Pancreas (tissue), 10 donors: ENCODE results near the gene ADSS2. TPM values are rescaled to one million over a fixed set of nuclear protein-coding genes. Genes with fewer than 3 reads are reported as not detected.

Source experiments
- ATAC-seq, 4 donors: fragments of 200-7000 bp; cut with Tn5 transposase; one replicate each; pipeline versions ENCODE4 v1.8.0 to v1.9.1; 2020; ENCODE audit warnings: mild to moderate bottlenecking in 4 of 4, moderate library complexity in 4 of 4
- DNase-seq, 6 donors: peaks; one replicate each; pipeline ENCODE4 v3.0.0-alpha.2; 2020
- FAIRE-seq: peaks from 2 replicates; lab custom pipeline; 2012; peaks lifted over from hg19 to GRCh38; lab: Jason Lieb, UNC
- H3K27ac ChIP-seq, 4 donors: fragments of 200-600 bp; sonication (generic); 1 replicate in 3 of 4; 2 replicates in 1 of 4; pipeline versions ENCODE4 v1.5.0 to v1.8.0; 2020
- H3K27me3 ChIP-seq, 4 donors: fragments of 200-600 bp; one replicate each; pipeline ENCODE4 v1.8.0; 2021
- H3K36me3 ChIP-seq, 3 donors: fragments of 200-600 bp; sonication (generic) in 1 of 3; one replicate each; pipeline versions ENCODE4 v1.5.0 to v1.8.0; 2020 to 2021
- H3K4me1 ChIP-seq, 3 donors: fragments of 200-600 bp; one replicate each; pipeline ENCODE4 v1.8.0; 2021
- H3K4me3 ChIP-seq, 4 donors: fragments of 200-600 bp; sonication (generic) in 2 of 4; one replicate each; pipeline versions ENCODE4 v1.5.0 to v1.8.0; 2020 to 2021
- H3K9me3 ChIP-seq, 4 donors: fragments of 200-600 bp; one replicate each; pipeline ENCODE4 v1.8.0; 2021
- WGBS, 2 donors: extraction: QIAGEN DNeasy Blood & Tissue Kit; methylation state at CpG; one replicate each; pipeline ENCODE4 v1.1.7; 2013; 5-methylcytosine and 5-hydroxymethylcytosine counted together
- intact Hi-C, 3 donors: fragments of 100-400 bp; cut with DNase I; formaldehyde crosslinking; loops; one replicate each; pipeline versions ENCODE4 v1.11.1 to v1.14.2; 2022
- polyA plus RNA-seq, 2 donors: library from polyadenylated mRNA; stranded (reverse); fragments of 200-250 nt; gene quantifications; one replicate each; pipeline ENCODE4 v1.2.3, GENCODE V29; 2013
- total RNA-seq, 6 donors: library from RNA; stranded (reverse); fragmentation: NEBNext Ultra II Directional in 4 of 6; extraction: Animal tissue kit (Norgen Biotek cat#: 25700) in 4 of 6; gene quantifications; one replicate each; pipeline versions ENCODE4 v1.2.1 to v1.2.4, GENCODE V29; 2021 to 2023
- TF ChIP-seq, protein P1 (sequence below), 4 donors: fragments of 200-600 bp; sonication (generic) in 3 of 4; IDR thresholded peaks; one replicate each; pipeline versions ENCODE4 v1.5.0 to v1.8.0; 2021; ENCODE audit warnings: antibody characterized with exemption in 4 of 4
- donor health status: healthy with polysubstance abuse.
- donor health status: DM: no; HTN: no; CAD: no; lungs with moderate emphysema.
- donor health status: DM: no; HTN: no; CAD: no.
- donor health status: control.
- donor health status: control.
- donor health status: Bipolar disorder and iron deficiency.
- donor health status: DM: yes; HTN: yes; CAD: no.
- donor health status: DM: no; HTN: no; CAD: no.
- donor health status: DM: no; HTN: no; CAD: no.
- donor health status: DM: yes; HTN: yes; CAD: no.

The ADSS2 gene
- total and polyA plus RNA-seq, 8 donors: 8.6 to 21.9 (median 14.5) TPM

DNA sequence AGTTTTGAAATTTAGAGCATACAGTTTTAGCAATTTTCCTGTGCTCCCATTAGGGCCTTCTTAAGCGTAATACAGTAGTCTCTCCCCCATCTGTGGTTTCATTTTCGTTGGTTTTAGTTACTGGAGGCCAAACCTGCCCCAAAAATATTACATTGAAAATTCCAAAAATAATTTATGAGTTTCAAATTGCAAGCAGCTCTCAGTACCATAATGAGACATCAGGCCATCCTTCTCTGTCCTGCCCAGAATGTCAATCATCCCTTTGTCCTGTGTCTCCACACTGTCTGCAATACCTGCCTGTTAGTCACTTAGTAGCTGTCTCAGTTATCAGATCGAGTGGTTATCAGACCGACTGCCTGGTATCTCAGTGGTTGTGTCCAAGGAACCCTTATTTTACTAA is 45.4 kb downstream of the ADSS2 start:
- Histone ChIP-seq H3K4me3 (no peak overlapping the region), H3K27me3 (no peaks in the 10 kb centered on the region), H3K36me3 (peaks cover 0 to 18% (median 0%) of the 10 kb centered on the region in 3 donors), H3K4me1 (no peaks in the 10 kb centered on the region), H3K9me3 (no peaks in the 10 kb centered on the region), H3K27ac (no peak overlapping the region)
- FAIRE-seq: no peak
- no peak for ATAC-seq
- TF ChIP-seq, protein P1, sequence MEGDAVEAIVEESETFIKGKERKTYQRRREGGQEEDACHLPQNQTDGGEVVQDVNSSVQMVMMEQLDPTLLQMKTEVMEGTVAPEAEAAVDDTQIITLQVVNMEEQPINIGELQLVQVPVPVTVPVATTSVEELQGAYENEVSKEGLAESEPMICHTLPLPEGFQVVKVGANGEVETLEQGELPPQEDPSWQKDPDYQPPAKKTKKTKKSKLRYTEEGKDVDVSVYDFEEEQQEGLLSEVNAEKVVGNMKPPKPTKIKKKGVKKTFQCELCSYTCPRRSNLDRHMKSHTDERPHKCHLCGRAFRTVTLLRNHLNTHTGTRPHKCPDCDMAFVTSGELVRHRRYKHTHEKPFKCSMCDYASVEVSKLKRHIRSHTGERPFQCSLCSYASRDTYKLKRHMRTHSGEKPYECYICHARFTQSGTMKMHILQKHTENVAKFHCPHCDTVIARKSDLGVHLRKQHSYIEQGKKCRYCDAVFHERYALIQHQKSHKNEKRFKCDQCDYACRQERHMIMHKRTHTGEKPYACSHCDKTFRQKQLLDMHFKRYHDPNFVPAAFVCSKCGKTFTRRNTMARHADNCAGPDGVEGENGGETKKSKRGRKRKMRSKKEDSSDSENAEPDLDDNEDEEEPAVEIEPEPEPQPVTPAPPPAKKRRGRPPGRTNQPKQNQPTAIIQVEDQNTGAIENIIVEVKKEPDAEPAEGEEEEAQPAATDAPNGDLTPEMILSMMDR (IDR thresholded peaks at IDR 0.05): no peak
- intact Hi-C loops: no loop called here
- WGBS, 2 donors: 85 to 89% methylated on average over 4 of the region's 4 CpGs
- DNase-seq: no peak

DNA sequence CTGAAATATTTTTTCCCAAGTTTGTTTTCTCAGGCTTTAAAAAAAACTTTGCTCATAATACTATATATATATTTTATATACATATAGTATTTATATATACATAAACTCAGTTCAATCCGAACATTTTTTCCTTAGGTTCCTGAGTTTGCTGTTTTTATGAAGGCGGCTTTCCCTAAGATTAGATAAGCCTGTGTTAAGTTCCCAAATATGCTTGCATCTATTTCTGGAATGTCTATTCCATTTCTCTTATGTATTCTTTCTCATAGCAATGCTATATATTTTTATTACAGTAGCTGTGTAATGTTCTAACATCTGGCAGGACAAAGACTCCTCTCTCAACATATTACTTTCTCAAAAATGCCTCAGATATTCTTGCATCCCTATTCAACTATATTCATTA is 45.9 kb downstream of the ADSS2 start:
- DNase-seq: no peak
- H3K9me3 ChIP-seq: no peaks in the 10 kb centered on the region
- no peaks in the 10 kb centered on the region for H3K4me1 ChIP-seq
- no peak overlapping the region for H3K4me3 ChIP-seq
- TF ChIP-seq, protein P1 (IDR thresholded peaks at IDR 0.05): no peak
- H3K27me3 ChIP-seq: no peaks in the 10 kb centered on the region
- FAIRE-seq: no peak
- WGBS, 2 donors: 96 to 99% methylated on average over 2 of the region's 2 CpGs
- peaks cover 0 to 14% (median 0%) of the 10 kb centered on the region in 3 donors for H3K36me3 ChIP-seq
- no peak overlapping the region for H3K27ac ChIP-seq
- intact Hi-C loops: no loop called here
- ATAC-seq: no peak

DNA sequence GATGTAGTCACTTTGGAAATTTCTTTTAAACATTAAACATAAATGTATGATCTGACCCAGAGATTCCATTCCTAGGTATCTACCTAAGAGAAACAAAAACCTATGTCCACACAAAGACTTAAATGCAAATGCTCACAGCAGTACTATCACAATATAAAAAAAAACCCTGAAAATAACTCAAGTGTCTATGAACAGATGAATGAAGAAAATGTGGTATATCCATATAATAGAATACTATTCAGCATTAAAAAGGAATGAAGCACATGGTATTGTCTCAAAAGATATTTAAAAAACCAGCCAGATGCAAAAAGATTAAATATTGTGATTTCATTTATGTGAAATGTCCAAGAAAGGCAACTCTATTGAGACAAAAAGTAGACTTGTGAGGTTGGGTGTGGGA is 48.3 kb downstream of the ADSS2 start:
- Histone ChIP-seq H3K27ac (no peak overlapping the region), H3K4me1 (no peaks in the 10 kb centered on the region), H3K36me3 (peaks cover 0 to 12% (median 0%) of the 10 kb centered on the region in 3 donors), H3K4me3 (no peak overlapping the region), H3K9me3 (no peaks in the 10 kb centered on the region), H3K27me3 (no peaks in the 10 kb centered on the region)
- no peak for FAIRE-seq
- no peak for ATAC-seq
- intact Hi-C loops: no loop called here
- TF ChIP-seq, protein P1 (IDR thresholded peaks at IDR 0.05): no peak
- no peak for DNase-seq

DNA sequence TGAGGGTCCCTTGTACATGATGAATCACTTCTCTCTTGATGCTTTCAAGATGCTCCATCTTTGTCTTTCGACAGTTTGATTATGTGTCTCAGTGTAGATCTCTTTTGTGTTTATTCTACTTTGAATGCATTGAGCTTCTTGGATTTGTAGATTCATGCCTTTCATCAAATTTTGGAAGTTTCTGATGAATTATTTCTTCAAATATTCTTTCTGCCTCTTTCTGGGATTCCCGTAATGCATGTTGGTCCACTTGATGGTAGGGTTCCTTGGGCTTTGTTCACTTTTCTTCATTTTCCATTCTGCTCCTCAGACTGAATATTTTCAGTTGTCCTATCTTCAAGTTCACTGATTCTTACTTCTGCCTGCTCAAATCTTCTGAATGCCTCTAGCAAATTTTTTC is 50.7 kb downstream of the ADSS2 start:
- Histone ChIP-seq H3K27me3 (no peaks in the 10 kb centered on the region), H3K9me3 (no peaks in the 10 kb centered on the region), H3K36me3 (peaks cover 0 to 12% (median 0%) of the 10 kb centered on the region in 3 donors), H3K4me3 (no peak overlapping the region), H3K4me1 (no peaks in the 10 kb centered on the region), H3K27ac (no peak overlapping the region)
- DNase-seq: no peak
- FAIRE-seq: no peak
- TF ChIP-seq, protein P1 (IDR thresholded peaks at IDR 0.05): no peak
- no peak for ATAC-seq
- 97 to 100% methylated on average over 2 of the region's 2 CpGs for WGBS, 2 donors
- intact Hi-C loops: no loop called here

DNA sequence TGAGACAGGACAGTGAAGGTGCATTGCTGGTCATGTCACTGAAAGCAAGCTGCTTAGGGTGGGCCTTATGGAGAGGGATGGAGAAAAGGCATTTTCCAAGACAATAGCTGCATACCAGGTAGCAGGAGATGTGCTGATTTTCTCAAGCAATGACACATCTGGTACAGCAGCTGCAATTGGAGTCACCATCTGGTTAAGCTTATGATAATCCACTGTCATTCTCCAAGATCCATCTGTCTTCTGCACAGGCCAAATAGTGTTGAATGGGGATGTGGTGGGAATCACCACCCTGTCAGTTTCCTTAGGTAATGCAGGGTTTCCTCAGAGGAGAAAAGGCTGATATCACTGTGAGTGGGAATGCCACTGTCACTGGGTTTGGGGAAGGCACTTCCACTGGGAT is 54.6 kb downstream of the ADSS2 start:
- DNase-seq: no peak
- Histone ChIP-seq H3K36me3 (peaks cover 0 to 8% (median 0%) of the 10 kb centered on the region in 3 donors), H3K27ac (no peak overlapping the region), H3K4me3 (no peak overlapping the region), H3K9me3 (no peaks in the 10 kb centered on the region), H3K4me1 (no peaks in the 10 kb centered on the region), H3K27me3 (no peaks in the 10 kb centered on the region)
- no peak for ATAC-seq
- intact Hi-C loops: no loop called here
- TF ChIP-seq, protein P1 (IDR thresholded peaks at IDR 0.05): no peak
- FAIRE-seq: no peak
